NCI-H524 (cell line): Measurements from ENCODE around the gene ZMYM5.
"Not testable (repeated sequence)": the region's sequence is repeated elsewhere in the genome, so short reads cannot be mapped to it uniquely, and the experiment has no call there.

Source experiments
- DNase-seq, 2 experiments: peaks; one replicate each; lab custom pipeline; 2025; lab: John Stamatoyannopoulos, UW

The ZMYM5 gene

DNA sequence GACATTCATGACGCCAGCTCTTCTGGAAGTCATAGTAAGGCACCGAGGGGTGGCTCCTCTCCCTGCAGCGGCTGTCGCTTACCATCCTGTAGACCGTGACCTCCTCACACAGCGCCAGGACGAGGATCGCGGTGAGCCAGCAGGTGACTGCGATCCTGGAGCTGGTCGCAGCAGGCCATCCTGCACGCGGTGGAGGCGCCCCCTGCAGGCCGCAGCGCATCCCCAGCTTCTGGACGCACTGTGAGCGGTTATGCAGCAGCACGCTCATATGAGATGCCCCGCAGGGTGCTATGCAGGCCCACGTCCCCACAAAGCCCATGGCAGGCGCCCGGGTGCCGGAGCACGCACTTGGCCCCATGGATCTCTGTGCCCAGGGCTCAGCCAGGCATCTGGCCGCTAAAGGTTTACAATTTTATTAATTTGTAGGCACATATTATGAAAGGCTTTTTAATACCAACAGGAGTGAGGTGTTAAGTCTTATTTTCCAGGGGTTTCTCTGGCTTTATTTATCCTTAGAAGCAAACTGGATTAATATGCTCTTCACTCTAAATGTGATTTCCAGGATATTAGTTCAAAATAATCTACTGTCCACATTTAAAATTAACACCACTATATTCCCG is 45.1 kb downstream of the ZMYM5 start:
- peak in 1 of 2 experiments; percentile 14 for DNase-seq

DNA sequence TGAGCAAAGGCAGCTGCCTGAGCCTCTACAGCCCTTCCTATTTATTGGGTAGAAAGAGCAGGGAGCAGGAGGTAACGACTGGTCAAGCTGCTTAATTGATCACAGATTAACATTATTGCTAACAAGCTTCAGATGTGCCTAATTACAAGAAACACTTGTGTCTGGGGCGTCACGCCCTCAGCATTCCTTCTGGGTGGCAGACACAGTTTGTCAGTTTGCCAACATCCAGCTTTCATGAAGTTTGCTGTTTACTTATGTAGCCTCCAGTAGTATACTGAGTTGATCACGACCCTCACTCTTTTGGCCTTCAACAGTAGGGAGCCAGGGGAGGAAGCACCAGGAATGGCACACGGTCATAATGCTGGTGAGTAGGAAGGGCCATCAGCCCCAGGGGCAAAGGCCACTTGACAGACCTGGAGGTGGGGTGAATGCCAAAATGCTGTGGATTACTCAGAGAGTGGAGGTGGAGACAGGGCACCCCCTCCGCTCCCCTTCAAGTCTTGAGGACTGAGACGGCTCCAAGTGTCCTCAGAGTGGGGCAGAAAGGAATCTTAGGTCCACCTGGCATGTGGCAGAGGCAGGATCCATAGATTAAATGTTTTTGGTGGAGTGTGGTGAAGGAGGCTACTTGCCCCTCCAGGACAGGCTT is 45.8 kb downstream of the ZMYM5 start:
- DNase-seq: no peak

DNA sequence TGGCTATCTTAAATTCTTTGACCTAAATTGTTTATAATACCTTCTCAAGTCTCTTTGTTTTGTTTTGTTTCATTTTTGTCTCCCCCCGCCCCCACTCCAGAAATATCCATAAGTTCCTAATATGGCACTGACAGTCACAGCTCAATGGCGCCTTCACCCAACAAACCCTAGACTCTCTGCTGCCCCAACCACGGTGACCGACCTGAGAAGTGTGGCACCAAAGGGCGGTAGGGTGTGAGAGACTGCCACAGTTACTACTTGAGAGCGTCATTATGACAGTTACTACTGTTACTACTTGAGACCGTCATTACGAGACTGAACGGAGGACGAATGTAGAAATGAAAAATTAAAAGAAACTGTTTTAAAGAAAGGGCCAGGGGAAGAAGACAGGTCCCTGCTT is 46.3 kb downstream of the ZMYM5 start:
- DNase-seq: no peak

DNA sequence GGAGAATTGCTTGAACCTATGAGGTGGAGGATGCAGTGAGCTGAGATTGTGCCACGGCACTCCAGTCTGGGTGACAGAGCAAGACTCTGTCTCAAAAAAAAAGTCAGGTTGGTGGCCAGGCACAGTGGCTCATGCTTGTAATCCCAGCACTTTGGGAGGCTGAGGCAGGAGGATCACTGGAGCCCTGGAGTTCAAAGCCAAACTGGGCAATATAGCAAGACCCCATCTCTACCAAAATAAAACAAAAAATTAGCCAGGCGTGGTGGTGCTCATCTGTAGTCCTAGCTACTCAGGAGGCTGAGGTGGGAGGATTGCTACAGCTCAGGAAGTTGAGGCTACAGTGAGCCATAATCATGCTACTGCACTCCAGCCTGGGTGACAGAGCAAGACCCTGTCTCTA is 47.6 kb downstream of the ZMYM5 start:
- DNase-seq: not testable (repeated sequence)

DNA sequence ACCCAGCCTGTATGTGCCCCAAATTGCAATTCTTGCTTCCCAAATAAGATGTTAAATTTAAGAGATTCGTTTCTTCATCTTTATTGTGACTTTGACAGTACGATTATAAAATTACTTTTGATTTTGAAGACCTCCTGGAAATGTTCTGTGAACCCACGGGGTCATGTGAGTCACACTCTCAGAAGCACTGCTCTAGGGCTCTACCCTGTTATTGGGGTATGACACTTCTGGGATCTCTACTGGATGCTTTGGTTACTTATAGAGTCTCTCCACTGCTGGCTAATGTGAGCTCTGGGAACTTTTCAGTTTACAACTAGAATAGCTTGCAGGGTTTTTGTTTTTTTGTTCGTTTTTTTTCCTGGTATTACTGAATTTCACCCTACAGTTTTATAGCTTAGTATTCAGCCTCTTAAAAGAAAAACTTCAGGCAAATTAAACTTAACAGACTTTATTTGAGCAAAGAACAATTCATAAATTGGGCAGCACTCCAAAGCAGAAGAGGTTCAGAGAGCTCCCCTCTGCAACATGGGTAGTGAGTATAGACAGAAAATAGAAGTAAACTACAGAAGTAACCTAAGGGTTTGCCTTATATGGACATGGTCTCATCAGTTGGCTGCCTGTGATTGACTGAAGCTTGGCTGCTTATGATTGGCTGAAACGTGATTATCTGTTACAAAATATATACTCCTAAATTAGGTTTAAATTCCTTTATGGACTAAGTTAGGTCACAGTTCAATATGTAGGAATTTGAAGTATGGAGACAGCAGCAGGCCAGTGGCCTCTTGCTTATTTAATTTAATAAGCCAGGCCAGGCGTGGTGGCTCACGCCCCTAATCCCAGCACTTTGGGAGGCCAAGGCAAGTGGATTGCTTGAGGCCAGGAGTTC is 52.2 kb downstream of the ZMYM5 start:
- no peak for DNase-seq

DNA sequence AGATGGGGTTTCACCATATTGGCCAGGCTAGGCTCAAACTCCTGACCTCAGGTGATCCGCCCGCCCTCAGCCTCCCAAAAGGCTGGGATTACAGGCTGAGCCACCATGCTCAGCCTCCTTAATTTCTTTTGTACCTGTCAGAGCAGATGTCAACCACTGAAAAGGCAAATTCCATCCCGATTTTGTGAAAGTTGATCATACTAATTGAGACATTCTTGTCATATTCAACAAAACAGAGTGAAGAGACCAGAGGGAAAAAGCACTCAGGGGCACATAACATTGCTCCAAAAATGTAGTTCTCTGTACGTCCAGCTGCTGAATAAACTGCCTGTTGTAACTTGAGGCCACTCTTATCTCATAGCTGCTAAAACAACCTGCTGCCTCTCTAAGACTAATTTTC is 53.3 kb downstream of the ZMYM5 start:
- peak in 1 of 2 experiments; percentile 30 for DNase-seq

DNA sequence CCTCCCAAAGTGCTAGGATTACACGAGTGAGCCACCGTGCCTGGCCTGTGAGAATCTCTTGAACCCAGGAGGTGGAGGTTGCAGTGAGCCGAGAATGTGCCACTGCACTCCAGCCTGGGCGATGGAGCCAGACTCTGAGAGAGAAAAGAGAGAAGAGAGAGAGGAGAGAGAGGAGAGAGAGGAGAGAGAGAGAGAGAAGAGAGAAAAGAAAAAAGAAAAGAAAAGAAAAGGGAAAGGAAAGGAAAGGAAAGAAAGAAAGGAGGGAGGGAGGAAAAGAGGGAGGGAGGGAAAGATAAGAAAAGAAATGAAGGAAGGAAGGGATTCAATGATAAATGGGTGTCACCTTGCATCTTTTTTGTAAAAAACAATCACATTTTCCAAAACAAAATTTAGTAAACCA is 57.7 kb downstream of the ZMYM5 start:
- no peak for DNase-seq

DNA sequence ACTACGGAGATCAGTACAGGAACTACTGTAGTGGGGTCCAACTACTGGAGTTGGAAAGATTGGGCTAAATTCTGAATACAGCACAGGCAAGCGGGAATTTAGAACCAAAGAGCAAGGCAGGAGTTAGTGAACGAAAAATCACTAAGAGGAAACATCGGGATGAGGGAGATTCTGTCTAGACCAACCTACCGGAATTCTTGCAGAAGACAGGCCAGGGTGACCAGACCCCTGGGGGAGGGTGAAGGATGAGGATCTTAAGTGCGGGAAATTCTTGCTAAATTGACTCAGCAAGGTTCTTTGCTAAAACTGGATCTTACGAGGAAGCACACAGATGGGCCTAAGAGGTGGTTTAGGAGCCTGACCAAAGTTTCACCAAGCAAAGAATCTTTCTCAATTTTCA is 67.5 kb downstream of the ZMYM5 start:
- no peak for DNase-seq

DNA sequence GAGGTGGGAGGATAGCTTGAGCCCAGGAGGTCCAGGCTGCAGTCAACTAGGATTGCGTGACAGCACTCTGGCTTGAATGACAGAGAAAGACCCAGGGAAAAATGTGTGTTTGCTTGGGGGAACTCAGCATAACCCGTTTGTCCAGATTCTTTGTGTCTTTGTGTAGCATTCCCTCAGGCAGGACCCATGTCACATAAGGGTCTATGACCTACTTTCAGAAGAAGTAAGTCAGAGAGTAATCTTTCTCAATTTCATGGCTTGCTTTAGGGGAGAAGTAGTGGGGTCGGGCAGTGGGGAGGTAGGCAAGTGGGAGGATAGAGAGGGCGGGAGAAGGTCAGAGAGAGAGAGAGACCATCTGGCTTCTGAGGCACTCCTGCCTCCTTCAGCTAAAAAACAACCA is 68.8 kb downstream of the ZMYM5 start:
- no peak for DNase-seq

DNA sequence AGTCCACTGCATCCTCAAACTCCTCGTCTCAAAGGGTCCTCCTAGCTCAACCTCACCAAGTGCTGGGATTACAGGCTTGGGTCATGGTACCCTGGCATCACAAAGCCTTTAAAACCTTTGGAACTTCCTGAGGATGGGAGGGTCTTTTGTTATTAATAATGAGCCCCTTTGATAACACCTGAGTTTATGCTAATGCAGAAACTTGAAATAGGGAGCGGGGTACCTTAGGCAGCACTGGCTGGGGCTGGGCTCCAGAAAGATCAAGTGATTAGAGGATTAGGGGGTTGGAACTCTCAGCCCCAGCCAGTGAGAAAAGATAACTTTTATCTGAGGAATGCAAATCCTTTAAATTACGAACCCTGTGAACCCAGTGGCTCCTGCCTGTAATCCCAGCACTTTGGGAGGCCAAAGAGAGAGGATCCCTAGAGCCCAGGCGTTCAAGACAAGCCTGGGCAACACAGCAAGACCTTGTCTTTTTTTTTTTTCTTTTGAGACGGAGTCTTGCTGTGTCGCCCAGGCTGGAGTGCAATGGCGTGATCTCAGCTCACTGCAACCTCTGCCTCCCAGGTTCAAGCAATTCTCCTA is 71.4 kb downstream of the ZMYM5 start:
- DNase-seq: no peak

DNA sequence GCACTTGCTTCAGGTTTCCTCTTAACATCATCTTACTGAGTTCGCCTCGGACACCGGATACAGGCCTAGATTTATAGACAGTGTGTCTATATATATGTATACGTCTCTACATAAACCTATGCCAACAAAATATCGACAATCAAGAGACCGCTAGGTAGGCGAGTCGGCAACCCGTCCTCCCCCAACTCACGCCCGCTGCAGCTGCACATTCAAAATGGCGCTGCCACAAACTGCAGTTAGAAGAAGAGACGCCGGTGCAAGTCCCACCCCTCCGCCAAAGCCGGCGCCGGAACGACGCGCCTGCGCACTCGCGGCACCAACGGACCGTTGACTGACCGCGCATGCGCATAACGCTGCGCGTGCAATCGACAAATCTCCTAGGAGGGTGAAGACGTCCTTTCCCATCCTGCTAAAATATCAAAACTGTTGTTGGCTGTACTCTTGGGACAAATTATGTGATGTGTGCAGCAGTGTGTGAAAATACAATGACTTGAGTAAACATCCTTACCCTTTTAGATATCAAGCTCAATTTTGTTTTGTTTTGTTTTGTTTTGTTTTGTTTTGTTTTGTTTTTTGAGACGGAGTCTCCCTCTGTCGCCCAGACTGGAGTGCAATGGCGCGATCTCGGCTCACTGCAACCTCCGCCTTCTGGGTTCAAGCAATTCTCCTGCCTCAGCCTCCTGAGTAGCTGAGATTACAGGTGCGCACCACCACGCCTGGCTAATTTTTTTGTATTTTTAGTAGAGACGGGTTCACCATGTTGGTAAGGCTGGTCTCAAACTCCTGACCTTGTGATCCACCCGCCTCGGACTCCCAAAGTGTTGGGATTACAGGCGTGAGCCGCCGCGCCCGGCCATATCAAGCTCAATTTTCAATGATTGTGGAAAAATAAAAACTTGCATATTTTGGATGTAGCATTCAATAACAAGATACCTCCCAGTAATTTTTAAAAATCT is 80.4 kb downstream of the ZMYM5 start, which contains the start of gene PSPC1:
TSS of gene PSPC1 (minus strand) at position 219 of the 956 bp plus-strand sequence. CDS start at position 31, 188 bp downstream.
- DNase-seq: peak; percentile 96 to 98

DNA sequence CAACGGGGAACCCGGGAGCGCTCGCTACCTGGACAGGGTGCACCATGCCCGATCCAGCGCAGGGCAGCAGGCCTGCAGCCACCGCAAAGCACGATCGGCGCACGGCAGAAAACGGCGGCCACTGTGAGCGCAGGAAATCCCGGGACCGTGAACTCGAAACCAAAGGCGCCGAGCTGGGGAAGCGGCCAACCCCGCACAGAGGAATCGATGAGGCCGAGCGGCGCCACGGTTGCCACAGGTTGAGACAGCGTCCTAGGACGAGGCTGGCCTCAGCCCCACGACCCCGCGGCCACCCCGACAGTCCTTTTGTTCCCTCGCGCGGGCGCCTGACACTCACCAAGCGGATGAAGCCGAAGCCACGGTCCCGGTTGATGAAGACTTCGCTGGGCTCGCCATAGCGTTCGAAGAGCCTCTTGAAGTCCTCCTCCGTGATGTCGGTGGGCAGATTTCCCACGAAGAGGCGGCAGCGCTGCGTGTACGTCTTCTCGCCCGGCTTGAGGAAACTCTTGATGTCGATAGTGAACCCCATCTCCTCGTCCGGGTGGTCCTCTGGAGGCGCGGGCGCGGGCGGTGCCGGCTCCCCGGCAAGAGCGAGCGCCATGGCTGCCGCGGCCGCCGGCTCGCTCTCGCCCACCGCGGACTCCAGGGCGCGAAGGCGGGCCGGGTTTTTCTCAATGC is 81.3 kb downstream of the ZMYM5 start:
- DNase-seq: peak; percentile 23 to 55

DNA sequence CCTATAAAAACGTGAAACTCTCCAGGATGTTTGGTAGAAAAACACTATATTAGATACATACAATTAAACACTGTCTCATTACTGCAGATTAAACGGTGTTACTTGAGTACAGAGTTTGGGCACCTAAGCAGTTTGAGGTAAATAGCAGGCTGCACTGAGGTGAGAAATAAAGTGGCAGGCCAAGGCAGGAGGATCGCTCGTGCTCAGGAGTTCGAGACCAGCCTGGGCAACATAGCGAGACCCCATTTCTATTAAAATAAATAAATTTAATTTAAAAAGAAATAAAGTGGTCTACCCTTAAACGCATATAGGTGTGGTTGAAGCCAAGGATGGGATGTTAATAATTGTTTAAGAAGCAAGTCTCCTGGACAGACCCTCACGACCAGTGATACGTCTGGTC is 81.9 kb downstream of the ZMYM5 start:
- peak in 1 of 2 experiments; percentile 33 for DNase-seq

DNA sequence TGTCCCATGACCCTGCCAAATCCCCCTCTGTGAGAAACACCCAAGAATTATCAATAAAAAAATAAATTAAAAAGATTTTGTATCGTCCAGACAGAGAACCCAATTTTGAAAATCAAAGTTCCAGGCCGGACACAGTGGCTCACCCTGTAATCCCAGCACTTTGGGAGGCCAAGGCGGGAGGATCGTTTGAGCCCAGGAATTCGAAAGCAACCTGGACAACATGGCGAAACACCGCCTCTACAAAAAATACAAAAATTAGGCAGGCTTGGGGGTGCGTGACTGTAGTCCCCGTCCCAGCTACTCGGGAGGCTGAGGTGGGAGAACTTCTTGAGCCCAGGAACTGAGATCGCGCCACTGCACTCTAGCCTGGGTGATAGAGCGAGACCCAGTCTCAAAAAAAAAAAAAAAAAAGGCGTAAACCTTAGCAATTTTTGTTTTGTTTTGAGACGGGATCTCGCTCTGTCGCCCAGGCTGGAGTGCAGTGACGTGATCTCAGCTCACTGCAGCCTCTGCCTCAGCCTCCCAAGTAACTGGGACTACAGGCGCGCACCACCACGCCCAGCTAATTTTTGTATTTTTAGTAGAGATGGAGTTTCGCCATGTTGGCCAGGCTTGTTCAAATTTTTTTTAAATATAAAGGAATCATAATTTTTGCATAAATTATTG is 82.6 kb downstream of the ZMYM5 start:
- DNase-seq: not testable (repeated sequence)
